ENCODE results near the gene MYLIP.

The MYLIP gene

GRCh38 chr6:16141514-16141913 is 12.6 kb downstream of the MYLIP start:
- ATAC-seq: no peak
- DNase-seq: no peak

GRCh38 chr6:16145038-16145437 is 16.2 kb downstream of the MYLIP start:
- no peak for DNase-seq
- no peak for ATAC-seq

- no peak for ATAC-seq
- DNase-seq: no peak
Measured at GRCh38 chr6:16146028-16146427, 17.1 kb downstream of the MYLIP start.

GRCh38 chr6:16146527-16146955 is 17.7 kb downstream of the MYLIP start:
- no peak for DNase-seq
- ATAC-seq: no peak

GRCh38 chr6:16148498-16148897 is 19.6 kb downstream of the MYLIP start:
- ATAC-seq: no peak
- no peak for DNase-seq

GRCh38 chr6:16149305-16149704 is 20.4 kb downstream of the MYLIP start:
- ATAC-seq (no peak), DNase-seq (no peak)

- no peak for DNase-seq
- no peak for ATAC-seq
Measured at GRCh38 chr6:16150098-16150497, 21.2 kb downstream of the MYLIP start.

GRCh38 chr6:16153211-16153820 is 24.4 kb downstream of the MYLIP start:
- no peak for ATAC-seq
- no peak for DNase-seq

- ATAC-seq (no peak), DNase-seq (no peak)
Measured at GRCh38 chr6:16154904-16155303, 26.0 kb downstream of the MYLIP start.

- ATAC-seq (no peak), DNase-seq (no peak)
Measured at GRCh38 chr6:16157492-16157891, 28.6 kb downstream of the MYLIP start.

GRCh38 chr6:16157909-16158308 is 29.0 kb downstream of the MYLIP start:
- DNase-seq (no peak), ATAC-seq (no peak)

GRCh38 chr6:16158943-16159557 is 30.2 kb downstream of the MYLIP start:
- DNase-seq: no peak
- no peak for ATAC-seq

GRCh38 chr6:16160794-16161193 is 31.9 kb downstream of the MYLIP start:
- DNase-seq (no peak), ATAC-seq (no peak)

GRCh38 chr6:16162003-16162402 is 33.1 kb downstream of the MYLIP start:
- DNase-seq (no peak), ATAC-seq (no peak)

GRCh38 chr6:16163066-16163465 is 34.2 kb downstream of the MYLIP start:
- DNase-seq (no peak), ATAC-seq (no peak)

- DNase-seq: no peak
Measured at GRCh38 chr6:16163535-16164300, 34.8 kb downstream of the MYLIP start.

GRCh38 chr6:16165641-16166040 is 36.8 kb downstream of the MYLIP start:
- ATAC-seq: no peak
- DNase-seq: no peak

More at GRCh38 chr6:16163535-16164300, 34.8 kb downstream of the MYLIP start:
- peak; percentile 43 for ATAC-seq

GRCh38 chr6:16166871-16167608 is 38.2 kb downstream of the MYLIP start:
- DNase-seq (no peak), ATAC-seq (no peak)

- ATAC-seq (peak; percentile 49), DNase-seq (peak; percentile 26)
Measured at GRCh38 chr6:16168121-16168520, 39.2 kb downstream of the MYLIP start.

GRCh38 chr6:16168858-16169257 is 40.0 kb downstream of the MYLIP start:
- DNase-seq (no peak), ATAC-seq (no peak)

GRCh38 chr6:16171400-16171799 is 42.5 kb downstream of the MYLIP start:
- DNase-seq (no peak), ATAC-seq (no peak)

- ATAC-seq (no peak), DNase-seq (no peak)
Measured at GRCh38 chr6:16173167-16173940, 44.5 kb downstream of the MYLIP start.

Measured in stimulated activated naive CD8-positive, alpha-beta T cell treated with anti-CD3 and anti-CD28 coated beads, Interleukin-15, Interleukin-2, amounts not matched to agents 100 U/mL and 50 U/mL, for 24 hours (primary cell).